ENCODE data around the gene SFXN3. TPM values are rescaled to one million over a fixed set of nuclear protein-coding genes. Genes with fewer than 3 reads are reported as not detected.

Gene SFXN3
- total RNA-seq, 1 experiment from 2014 or later: 5.6 TPM

GRCh38 chr10:101018600-101019439 is 12.2 kb upstream of the SFXN3 start:
- ChIA-PET CTCF (interaction anchor here (0.6 to 6.7 kb wide), 37 partner anchors 10 to 449 kb away, joined by 3 to 277 read pairs (median 5); partner anchors contain the start of genes KAZALD1, LZTS2, PDZD7 and SEMA4G), POLR2A (interaction anchor here (1.1 to 1.4 kb wide), 2 partner anchors 10 to 24 kb away, joined by 3 to 4 read pairs; no protein-coding TSS in a partner anchor)
- H3K4me3 Mint-ChIP-seq: peak overlapping the region; percentile 73
- H3K27ac Mint-ChIP-seq: no peak overlapping the region
- H3K9me3 Mint-ChIP-seq: no peaks in the 10 kb centered on the region
- peaks cover 64% of the 10 kb centered on the region for H3K27me3 Mint-ChIP-seq (ENCODE audit: low read depth)
- no peaks in the 10 kb centered on the region for H3K36me3 Mint-ChIP-seq
- H3K4me1 Mint-ChIP-seq: peaks cover 15% of the 10 kb centered on the region
- ATAC-seq: peak; percentile 77
- DNase-seq (ENCODE audit: low spot score): peak; percentile 95
- TF ChIP-seq JUN (CRISPR knock-in tag; IDR thresholded peaks at IDR 0.05): no peak
- peak; percentile 91 for TF ChIP-seq MAX (CRISPR knock-in tag; IDR thresholded peaks at IDR 0.05)
- TF ChIP-seq IRF1 (CRISPR knock-in tag; IDR thresholded peaks at IDR 0.05): no peak
- TF ChIP-seq ETV6 (CRISPR knock-in tag; IDR thresholded peaks at IDR 0.05): peak; percentile 91
- no peak for TF ChIP-seq SMAD3 (CRISPR knock-in tag; IDR thresholded peaks at IDR 0.05; ENCODE audit: borderline replicate concordance)
- TF ChIP-seq SMAD4 (CRISPR knock-in tag; IDR thresholded peaks at IDR 0.05): no peak
- peak; percentile 96 for TF ChIP-seq HMGXB4 (CRISPR knock-in tag; IDR thresholded peaks at IDR 0.05)
- no peak for TF ChIP-seq GRHL2 (CRISPR knock-in tag; IDR thresholded peaks at IDR 0.05; ENCODE audit: insufficient replicate concordance, severe bottlenecking)
- no peak for TF ChIP-seq RELA (CRISPR knock-in tag; IDR thresholded peaks at IDR 0.05; ENCODE audit: borderline replicate concordance)
- no peak for TF ChIP-seq NFYB (CRISPR knock-in tag; conservative IDR thresholded peaks at IDR 0.05; ENCODE audit: low read depth)
- TF ChIP-seq ZNF281 (CRISPR knock-in tag; IDR thresholded peaks at IDR 0.05): 0 out of 2 replicates have a peak, but pooled peaks have one; percentile 48
- TF ChIP-seq ESRRA (CRISPR knock-in tag; IDR thresholded peaks at IDR 0.05; ENCODE audit: borderline replicate concordance): no peak
- TF ChIP-seq, protein P1, sequence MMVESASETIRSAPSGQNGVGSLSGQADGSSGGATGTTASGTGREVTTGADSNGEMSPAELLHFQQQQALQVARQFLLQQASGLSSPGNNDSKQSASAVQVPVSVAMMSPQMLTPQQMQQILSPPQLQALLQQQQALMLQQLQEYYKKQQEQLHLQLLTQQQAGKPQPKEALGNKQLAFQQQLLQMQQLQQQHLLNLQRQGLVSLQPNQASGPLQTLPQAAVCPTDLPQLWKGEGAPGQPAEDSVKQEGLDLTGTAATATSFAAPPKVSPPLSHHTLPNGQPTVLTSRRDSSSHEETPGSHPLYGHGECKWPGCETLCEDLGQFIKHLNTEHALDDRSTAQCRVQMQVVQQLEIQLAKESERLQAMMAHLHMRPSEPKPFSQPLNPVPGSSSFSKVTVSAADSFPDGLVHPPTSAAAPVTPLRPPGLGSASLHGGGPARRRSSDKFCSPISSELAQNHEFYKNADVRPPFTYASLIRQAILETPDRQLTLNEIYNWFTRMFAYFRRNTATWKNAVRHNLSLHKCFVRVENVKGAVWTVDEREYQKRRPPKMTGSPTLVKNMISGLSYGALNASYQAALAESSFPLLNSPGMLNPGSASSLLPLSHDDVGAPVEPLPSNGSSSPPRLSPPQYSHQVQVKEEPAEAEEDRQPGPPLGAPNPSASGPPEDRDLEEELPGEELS (CRISPR knock-in tag; IDR thresholded peaks at IDR 0.05): peak; percentile 36; the same call in 1 of the 2 replicates
- TF ChIP-seq SP1 (CRISPR knock-in tag; conservative IDR thresholded peaks at IDR 0.05): 0 out of 2 replicates have a peak, but pooled peaks have one; percentile 42
- peak; percentile 93 for TF ChIP-seq ZNF423 (CRISPR knock-in tag; IDR thresholded peaks at IDR 0.05)
- 0 out of 2 replicates have a peak, but pooled peaks have one; percentile 59 for TF ChIP-seq E2F5 (CRISPR knock-in tag; IDR thresholded peaks at IDR 0.05)
- peak; percentile 63 for TF ChIP-seq FOXK1 (CRISPR knock-in tag; IDR thresholded peaks at IDR 0.05)
- TF ChIP-seq, protein P2, sequence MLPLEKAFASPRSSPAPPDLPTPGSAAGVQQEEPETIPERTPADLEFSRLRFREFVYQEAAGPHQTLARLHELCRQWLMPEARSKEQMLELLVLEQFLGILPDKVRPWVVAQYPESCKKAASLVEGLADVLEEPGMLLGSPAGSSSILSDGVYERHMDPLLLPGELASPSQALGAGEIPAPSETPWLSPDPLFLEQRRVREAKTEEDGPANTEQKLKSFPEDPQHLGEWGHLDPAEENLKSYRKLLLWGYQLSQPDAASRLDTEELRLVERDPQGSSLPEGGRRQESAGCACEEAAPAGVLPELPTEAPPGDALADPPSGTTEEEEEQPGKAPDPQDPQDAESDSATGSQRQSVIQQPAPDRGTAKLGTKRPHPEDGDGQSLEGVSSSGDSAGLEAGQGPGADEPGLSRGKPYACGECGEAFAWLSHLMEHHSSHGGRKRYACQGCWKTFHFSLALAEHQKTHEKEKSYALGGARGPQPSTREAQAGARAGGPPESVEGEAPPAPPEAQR (CRISPR knock-in tag; IDR thresholded peaks at IDR 0.05): no peak
- TF ChIP-seq, protein P3, sequence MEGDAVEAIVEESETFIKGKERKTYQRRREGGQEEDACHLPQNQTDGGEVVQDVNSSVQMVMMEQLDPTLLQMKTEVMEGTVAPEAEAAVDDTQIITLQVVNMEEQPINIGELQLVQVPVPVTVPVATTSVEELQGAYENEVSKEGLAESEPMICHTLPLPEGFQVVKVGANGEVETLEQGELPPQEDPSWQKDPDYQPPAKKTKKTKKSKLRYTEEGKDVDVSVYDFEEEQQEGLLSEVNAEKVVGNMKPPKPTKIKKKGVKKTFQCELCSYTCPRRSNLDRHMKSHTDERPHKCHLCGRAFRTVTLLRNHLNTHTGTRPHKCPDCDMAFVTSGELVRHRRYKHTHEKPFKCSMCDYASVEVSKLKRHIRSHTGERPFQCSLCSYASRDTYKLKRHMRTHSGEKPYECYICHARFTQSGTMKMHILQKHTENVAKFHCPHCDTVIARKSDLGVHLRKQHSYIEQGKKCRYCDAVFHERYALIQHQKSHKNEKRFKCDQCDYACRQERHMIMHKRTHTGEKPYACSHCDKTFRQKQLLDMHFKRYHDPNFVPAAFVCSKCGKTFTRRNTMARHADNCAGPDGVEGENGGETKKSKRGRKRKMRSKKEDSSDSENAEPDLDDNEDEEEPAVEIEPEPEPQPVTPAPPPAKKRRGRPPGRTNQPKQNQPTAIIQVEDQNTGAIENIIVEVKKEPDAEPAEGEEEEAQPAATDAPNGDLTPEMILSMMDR (IDR thresholded peaks at IDR 0.05): peak; percentile 70
- no peak for TF ChIP-seq NR2C2 (CRISPR knock-in tag; IDR thresholded peaks at IDR 0.05)
- no peak for TF ChIP-seq NFATC4 (CRISPR knock-in tag; IDR thresholded peaks at IDR 0.05)
- TF ChIP-seq, protein P4, sequence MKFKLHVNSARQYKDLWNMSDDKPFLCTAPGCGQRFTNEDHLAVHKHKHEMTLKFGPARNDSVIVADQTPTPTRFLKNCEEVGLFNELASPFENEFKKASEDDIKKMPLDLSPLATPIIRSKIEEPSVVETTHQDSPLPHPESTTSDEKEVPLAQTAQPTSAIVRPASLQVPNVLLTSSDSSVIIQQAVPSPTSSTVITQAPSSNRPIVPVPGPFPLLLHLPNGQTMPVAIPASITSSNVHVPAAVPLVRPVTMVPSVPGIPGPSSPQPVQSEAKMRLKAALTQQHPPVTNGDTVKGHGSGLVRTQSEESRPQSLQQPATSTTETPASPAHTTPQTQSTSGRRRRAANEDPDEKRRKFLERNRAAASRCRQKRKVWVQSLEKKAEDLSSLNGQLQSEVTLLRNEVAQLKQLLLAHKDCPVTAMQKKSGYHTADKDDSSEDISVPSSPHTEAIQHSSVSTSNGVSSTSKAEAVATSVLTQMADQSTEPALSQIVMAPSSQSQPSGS (CRISPR knock-in tag; IDR thresholded peaks at IDR 0.05; ENCODE audit: borderline replicate concordance, low read depth): no peak

Data from WTC11 (cell line).